HG03095 (cell line): Measurements from ENCODE around the gene ADRA2C.

Source experiments
- ATAC-seq: cut with Tn5 transposase; IDR thresholded peaks from one replicate; pipeline ENCODE4 v1.9.1; 2021; ENCODE audit warnings: moderate library complexity; ENCODE audit not compliant: unreplicated experiment

ADRA2C gene

DNA sequence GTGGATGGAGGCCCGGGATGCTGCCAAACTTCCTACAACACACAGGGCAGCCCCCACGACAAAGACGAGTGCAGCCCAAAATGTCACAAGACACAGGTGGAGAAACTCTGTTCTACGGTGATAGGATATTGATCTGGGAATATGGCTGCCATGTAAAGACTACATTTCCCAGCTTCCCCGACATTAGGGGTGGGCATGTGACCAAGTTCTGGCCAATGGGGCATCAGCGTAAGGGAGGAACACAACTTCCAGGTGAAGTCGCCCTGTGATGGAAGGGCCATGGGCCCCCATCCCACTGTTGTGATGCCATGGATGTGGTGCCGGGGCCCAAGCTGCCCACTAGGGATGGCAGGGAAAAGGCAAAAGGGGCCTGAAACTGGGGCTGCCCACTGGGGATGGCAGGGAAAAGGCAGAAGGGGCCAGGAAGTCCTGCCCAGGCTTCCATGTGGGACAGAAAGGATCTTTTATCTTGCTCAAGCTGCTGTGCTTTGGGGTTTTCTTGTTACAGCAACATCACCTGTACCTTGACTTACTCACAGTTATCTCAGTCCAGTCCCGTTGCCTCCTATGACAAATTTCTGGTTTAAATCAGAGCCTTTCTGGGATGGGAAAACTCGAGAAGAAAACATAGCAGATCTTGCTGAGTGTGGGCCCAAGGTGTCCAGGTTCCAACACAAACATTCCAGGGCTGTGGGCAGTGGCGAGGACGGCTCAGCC lies 9.7 kb upstream of the ADRA2C start:
- ATAC-seq: no peak

DNA sequence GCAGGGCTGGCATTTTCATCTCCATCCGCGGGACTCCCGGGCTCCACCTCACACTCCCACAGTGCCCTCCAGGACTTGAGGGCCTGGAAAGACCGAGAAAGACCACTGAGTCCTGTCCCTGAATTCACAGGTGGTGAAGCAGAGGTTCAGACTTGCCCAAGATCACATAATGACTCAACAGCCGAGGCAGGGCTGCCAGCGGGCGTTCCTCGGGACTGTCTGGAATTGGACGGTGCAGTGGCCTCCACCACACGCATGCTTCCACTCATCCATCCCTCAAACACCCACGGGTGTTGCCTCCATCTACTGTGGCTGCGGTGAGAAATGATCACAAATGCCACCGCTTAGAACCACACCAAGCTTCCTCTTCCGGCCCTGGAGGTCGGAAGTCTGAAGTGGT lies 6.9 kb upstream of the ADRA2C start:
- no peak for ATAC-seq

GRCh38 chr4:3760346-3760745 lies 5.8 kb upstream of the ADRA2C start:
- ATAC-seq: no peak

DNA sequence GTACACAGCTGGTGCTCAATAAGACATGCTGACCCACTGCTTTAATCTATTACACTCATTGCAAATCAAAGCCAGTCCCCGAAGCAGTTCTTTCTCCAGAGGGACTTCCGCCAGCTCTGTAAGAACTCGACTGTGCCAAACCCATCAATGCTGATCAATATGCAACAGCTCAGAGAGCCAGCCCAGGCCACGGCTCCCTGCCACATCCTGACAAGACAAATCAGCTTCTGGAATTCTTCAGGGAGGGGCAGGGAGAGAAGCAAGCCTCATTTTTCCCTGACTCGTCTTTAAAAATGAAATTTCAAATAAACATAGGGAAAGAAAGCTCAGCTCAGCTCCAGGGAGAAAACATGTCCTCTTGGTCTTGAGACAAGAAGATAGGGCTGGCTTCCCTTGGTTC lies 5.3 kb upstream of the ADRA2C start:
- no peak for ATAC-seq

GRCh38 chr4:3762264-3762663 lies 3.9 kb upstream of the ADRA2C start:
- ATAC-seq: no peak

- ATAC-seq: no peak
Observed at GRCh38 chr4:3762753-3763549, 3.2 kb upstream of the ADRA2C start.

DNA sequence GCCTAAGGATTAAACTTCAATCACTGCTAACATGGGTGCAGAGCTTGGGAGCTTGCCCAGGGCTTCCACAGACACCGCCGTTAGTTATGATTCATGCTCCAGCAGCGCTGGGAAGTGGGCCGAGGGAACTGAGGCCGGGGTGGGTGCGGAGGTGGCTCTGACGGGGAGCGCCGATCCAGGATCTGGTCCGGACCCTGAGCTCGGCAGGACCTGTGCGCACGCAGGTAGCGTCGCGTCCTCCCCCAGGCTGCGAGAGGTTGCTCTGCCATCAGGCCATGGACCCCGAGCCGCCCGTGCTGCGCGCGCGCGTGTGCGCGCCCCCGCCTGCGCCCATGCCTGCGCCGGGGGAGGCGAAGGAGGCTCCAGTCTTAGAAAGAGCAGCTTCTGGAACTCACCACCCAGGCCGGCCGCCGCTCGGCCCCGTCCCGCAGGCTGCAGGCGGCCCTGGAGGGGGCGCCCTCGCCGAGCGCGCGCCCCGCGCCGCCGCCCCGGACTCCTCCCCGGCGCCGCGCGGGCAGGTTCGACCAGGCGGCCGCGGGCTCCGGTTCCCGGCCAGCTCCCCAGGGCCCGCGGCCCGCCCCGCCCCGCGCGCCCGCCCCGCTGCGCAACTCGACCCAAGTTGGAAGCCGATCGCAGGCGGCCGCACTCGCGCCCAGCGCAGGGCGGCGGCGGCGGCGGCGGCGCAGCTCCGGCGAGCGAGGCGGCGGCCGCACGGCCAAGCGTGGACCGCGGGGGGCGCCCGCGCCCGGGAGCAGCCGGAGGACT lies 732 bp upstream of the ADRA2C start:
- no peak for ATAC-seq

GRCh38 chr4:3766785-3767569 lies 792 bp downstream of the ADRA2C start:
- no peak for ATAC-seq

- ATAC-seq: no peak
Observed at GRCh38 chr4:3767570-3768288, 1.5 kb downstream of the ADRA2C start.

GRCh38 chr4:3768842-3769641 lies 2.9 kb downstream of the ADRA2C start:
- ATAC-seq: no peak

DNA sequence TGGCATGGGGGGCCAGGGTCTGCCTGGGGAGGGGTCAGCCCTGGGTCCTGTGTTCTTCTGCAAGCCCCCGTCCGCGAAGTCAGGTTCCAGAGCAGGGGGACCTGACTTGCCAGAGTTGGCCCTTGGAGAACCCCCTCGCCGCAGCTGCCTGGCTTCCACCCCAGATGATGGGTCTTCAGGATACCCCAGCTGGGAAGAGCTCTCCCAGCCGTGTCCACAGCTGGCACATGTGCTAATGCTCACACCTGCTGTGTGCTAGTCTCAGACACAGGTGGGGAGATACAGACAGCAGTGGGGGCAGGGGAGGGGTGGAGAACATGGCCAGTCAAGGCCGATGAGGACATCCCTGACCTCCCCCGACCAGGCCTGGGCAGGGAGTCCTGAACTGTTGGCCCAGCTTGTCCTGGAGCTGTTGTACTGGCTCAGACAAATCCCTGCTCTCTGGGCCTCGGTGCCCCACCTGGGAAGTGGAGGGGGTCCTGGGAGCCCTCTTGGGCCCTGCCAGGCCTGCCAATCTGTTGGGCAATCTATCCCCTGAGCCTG lies 3.5 kb downstream of the ADRA2C start:
- no peak for ATAC-seq

- no peak for ATAC-seq
Observed at GRCh38 chr4:3770323-3771163, 4.4 kb downstream of the ADRA2C start.

DNA sequence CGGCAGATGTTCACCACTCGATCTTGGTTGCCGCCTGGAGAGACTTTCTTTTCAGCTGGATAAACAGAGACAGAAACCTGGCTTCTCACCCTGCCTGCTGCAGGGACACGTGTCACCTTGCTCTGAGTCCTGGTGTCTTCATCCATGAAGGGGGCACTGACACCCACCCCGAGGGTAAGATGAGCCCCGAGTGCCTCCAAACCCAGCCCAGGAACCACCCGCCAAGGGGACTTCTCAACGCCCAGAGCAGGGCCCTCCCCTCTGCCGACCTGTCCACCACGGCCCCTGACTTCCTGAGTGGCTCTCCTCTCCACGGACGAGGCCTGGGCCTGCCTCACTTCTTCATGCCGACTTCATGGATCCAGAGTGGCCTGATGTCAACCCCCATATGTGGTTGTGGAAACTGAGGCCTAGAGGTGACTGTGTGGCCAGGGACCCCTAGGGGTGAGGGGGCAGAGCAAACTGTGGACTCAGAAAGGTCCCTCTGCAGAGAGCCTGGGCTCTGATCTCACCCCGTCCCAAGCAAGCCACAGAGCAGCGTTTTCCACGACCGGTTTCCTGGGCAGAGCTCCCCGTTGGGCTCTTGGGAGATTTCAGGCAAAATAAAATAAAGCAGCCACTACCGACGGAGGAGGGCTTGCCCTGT lies 5.1 kb downstream of the ADRA2C start:
- no peak for ATAC-seq

DNA sequence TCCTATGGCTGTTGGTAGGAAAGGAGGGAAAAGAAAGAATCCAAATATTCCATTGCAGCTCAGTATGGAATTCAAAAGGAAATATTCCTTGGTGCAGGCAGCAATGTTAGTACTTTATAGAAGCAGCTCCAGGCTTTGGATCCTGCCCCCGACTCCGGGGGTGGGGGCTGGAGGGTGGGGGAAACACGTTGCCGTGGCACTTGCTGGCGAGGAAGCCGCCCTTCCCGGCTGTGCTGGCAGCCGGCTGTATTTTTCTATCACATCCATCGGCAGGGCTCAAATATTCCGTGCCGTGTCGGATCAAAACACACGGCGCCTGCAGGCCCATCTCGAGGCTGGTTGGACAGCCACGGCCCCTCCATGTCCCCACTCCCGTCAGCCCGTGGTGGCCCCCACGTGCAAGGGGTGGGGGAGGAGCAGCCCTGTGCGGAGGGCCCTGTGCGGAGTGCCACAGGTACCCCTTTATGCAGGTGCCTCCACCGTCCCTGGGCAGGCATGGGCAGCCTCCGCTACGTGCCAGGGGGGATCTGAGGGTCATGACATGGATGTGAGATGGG lies 5.8 kb downstream of the ADRA2C start:
- no peak for ATAC-seq

DNA sequence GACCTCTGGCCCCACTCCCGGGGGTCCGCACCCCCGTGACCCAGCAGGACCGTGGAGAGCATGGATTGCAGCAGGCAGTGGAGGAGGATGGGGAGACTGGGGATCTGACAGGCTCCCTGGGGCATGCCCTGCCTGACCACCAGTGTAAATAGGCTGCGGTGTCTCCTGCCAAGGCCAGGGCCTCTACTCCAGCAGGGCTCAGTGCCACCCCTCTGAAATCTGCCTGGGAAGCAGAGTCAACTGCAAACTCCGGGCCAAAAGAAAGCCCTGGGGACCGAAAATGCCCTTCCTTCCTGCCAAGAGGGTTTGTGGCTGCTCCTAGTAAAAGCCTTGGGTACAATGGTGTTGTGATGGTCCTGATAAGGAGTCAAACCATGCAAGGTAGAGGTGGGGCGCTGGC lies 6.4 kb downstream of the ADRA2C start:
- no peak for ATAC-seq

- ATAC-seq: no peak
Observed at GRCh38 chr4:3773552-3774001, 7.4 kb downstream of the ADRA2C start.

DNA sequence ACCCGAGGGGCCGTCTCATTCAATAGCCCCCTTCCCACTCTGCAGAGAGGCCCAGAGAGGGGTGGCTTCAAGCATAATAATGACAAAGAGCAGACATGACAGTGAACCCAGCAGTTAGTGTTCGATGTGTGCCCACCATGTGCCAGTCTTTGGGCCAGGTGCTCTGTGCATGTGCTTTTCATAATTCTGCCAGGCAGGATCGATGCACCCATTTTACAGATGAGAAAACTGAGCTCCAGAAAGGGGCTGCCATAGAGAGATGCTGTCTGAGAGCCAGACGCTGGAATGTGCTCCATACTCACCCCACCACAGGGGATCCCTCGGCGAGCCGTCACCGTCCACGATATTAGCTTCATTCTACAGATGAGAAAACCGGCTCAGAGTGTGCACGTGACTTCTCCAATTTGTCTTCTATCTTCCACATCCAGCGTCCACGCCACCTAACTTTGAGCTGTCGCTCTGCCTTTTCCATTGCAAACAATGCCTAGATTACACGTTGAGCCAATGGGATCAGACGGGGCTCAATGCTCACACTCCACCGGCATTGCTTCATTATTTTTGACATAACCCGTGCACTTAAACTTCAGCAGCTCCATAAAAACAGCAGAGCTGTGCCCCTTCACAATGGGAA lies 8.2 kb downstream of the ADRA2C start:
- no peak for ATAC-seq
